Activated CD8-positive, alpha-beta memory T cell treated with anti-CD3 and anti-CD28 coated beads, Interleukin-2, amount 50 U/mL, for 48 hours (primary cell): ENCODE measurements around the gene KCNH4.
"Not testable (repeated sequence)": the region's sequence is repeated elsewhere in the genome, so short reads cannot be mapped to it uniquely, and the experiment has no call there.

Experiments
- DNase-seq: peaks from one replicate; pipeline ENCODE4 v3.0.0-alpha.2; 2020

KCNH4 gene

DNA sequence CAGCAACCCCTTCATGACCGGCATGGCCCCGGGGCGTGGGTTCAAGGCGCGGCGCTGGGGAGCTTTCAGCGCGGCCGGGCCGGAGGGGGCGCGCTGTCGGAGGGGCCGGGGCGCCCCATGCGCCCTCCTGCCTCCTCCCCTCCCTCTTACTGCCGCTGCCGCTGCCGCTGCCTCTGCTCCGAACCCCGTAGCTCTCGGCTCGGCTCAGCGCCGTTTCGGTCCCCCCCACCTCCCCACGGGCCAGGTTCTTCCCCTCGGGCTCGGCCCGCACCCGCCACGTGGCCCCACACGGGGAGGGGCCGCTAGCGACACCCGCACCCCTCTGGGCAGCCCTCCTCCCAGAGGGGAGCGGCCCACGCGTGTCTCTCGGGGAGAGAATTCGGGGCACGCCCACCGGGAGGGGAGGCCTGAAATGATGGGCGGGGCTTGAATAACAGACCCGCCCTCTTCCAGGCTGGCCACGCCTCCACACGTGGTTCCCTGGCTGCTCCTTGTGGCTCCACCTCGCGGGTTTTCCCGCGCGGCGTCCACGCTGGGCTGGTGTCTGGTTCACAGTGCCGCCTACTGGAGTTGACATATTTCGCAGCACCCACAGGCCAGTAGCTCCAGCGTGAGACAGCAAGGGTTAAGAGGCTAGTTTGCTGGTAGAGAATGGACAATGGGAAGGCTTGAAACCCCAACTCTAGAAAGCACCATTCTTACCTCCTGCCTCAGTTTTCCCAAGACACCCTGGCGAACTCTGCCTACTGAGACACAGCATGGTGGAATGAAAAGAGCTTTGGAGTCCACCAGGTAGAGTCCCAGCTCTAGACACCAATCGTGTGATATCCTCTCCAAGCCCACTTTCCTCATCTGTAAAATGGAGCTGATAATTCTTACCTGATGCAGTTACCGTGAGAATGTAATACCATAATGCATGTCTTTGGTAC is at the start of gene KCNH4:
Gene KCNH4 (minus strand): TSS at position 221 of the 929 bp plus-strand sequence. CDS start 197 bp downstream, at position 24.
- peak; percentile 94 for DNase-seq

DNA sequence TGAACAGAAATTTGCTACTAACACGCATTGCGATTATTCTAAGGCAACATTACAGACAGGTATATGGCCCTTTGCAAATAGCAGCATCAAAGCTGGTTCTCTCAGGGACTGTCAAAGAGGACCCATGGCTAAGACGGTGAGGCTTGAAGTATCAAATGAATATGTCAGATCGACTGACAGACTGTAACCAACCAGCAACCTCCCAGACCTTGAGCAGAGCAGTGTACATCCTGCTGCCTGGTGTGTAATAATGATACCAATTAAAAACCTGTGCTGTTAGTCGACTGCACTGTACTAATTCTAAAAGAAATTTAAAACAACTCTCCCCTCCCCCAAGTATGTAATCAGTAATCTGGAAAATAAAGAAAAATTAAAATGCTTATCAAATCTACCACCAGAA is 49.3 kb upstream of the KCNH4 start:
- DNase-seq, result no peak

DNA sequence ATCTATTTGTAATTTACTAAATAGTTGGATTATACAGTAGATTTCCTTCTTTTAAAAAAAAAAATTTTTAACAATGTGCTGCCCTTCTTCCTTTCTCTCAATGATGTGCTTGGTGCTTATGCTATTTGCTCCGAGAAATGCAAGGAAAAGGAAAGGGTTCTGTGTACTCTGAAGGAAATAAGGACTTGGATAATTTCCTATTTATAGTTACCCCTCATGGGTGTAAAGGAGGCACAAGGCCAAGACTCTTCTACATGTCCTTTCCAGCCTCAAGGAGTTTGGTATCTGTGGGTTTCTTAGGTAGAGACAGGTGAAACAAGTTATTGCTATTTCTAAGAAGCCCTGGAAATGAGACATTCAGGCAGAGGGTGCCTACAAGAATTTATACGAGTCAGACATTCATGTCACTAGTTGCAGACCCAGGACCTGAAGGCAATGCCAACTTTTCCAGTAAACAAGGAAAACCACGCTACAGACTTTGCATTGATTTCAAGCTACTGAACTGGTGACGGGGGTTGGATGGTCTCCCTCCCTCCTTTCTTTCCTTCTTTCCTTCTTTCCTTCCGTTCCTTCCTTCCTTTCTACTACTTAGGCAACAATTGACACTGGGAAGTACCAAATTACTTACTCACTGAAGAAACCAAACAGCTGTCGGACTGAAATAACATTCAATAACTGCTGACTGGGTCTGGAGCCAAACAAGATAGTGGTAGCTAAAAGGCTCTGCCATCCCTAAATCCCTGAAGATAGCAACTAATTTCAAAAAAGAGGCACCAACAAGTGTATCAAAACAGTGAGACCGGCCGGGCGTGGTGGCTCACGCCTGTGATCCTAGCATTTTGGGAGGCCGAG is 47.1 kb upstream of the KCNH4 start:
- DNase-seq, result no peak

DNA sequence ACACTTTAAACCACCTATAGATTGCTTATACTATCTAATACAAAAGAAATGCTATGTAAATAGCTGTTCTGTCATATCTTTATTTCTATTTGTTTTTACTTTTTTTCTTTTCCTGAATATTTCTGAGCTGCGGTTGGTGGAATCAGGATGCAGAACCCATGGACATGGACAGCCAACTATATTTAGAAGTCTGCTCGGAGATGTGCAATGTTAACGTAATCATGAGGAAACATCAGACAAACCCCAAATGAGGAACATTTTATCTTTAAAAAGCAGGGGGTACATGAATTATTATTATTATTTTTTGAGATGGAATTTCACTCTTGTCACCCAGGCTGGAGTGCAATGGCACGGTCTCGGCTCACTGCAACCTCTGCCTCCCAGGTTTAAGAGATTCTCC is 44.7 kb upstream of the KCNH4 start:
- no peak for DNase-seq

DNA sequence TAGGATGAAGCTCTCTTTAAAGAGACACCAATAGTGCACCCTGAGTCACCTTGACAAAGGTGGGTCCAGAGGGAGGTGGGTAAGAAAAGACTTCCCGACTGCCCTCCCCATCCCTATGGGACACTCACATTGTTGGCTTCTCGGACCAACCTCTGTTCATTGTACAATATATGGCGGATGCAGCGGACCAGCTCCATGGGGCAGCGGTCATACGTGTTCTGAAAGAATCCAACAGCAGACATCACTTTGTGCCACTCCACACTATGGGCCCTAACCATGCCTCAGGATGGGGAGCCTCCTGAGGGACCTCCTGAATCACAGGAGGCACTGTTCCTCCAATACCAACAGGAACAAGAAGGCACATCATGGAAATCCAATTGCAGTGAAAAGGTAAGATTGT is 43.7 kb upstream of the KCNH4 start:
- no peak for DNase-seq

DNA sequence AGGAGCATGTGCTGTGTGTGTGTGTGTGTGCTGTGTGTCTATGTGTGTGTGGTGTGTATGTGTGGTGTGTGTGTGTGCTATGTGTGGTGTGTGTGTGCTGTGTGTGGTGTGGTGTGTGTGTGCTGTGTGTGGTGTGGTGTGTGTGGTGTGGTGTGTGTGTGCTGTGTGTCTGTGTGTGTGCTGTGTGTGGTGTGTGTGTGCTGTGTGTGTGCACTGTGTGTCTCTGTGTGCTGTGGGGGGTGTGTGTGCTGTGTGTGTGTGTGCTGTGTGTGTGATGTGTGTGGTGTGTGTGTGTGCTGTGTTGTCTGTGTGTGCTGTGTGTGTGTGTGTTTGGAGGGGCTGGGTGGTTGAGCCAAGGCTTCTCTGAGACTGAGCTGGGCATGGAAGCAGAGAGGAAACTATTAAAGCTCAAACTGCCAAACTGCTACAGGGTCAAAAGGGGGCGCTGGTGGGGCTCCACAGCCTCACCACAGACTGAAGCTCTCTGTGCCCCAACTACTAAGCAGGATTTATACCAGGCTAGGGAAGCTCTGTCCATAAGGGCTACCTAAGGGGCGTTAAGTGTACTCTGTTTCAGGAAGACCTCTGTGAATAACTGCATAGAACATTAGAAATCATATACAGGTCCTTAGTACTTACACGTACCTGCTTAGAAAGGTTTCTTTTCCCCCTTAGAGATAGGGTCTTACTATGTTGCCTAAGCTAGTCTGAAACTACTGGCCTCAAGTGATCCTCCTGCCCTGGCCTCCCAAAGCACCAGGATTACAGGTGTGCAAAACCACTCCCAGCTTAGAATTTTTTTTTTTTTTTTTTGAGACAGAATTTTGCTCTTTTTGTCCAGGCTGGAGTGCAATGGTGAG is 41.2 kb upstream of the KCNH4 start:
- peak; percentile 67 for DNase-seq

DNA sequence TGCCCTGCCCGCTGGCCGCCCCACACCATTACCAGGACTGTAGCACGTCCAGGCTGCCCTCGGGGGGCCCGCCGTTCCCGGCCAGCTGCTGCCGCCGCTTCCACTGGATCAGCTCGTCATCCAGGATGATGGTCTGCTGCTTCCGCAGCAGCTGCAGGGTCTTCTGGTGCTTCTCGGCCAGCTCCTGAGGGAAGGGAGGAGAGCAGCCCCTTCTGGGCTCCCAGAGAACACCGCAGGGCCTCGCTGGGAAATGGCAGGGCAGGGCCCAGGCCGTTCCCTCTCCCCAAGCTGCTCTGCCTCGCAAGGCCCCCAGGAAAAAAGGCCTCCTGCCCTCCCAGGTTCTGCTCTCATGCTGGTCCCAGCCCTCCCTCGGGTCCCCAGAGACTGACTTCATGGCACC is 38.3 kb upstream of the KCNH4 start:
- DNase-seq, result not testable (repeated sequence)

DNA sequence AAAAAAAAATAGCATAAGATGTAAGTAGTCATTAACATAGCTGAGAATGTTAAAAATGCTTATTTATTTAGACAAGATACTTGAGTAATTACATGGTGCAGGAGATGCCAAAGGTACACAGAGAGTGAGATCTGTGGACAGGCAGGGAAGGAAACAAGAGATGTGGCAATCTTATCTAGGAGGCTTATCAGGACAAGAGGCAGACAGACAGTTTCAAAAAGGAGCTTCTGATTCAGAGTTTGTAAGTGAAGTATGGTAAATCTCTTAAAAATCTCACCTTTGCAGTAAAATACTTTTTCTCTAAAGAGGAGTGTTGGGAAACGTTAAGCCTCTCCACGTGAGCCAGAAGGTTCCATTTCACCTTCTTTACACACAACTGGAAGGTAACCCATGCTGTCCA is 33.2 kb upstream of the KCNH4 start:
- no peak for DNase-seq

DNA sequence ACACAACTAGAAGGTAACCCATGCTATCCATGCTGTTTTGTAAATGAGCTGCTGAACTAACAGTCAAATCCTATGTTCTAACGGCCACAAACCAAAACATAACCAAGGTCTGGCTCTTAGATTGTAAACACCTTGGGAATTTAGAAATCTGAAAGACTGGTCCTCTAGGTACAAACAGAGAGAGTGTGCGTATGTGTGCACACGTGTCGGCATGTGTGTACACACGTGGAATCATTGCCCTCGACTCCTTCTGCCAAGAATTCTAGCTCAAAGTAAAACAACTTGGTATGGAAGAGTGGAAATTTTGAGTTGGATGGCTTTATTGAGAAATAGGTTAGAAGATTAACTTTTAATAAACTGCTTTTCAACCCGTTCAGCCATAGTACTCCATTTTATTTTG is 31.4 kb upstream of the KCNH4 start:
- DNase-seq, result no peak

DNA sequence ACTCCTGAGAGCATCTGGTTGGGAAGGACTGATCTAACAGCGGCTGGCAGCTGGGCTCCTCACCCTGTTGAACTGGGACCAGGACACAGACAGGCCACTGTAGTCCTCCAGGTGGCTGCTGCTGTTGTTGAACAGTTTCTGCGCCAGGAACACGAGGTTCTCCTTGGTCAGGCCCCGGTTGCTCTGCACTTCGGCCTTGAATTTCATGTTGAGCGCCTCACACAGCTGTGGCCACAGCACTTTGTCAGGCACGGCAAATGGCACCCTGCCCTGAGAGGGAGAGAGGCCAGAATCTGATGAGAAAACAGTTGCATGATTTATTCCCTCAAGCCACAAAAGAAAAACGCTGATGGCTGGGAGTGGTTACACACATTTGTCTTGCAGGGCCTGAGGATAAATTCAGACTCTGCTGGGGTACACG is 31.0 kb upstream of the KCNH4 start:
- DNase-seq, result not testable (repeated sequence)

DNA sequence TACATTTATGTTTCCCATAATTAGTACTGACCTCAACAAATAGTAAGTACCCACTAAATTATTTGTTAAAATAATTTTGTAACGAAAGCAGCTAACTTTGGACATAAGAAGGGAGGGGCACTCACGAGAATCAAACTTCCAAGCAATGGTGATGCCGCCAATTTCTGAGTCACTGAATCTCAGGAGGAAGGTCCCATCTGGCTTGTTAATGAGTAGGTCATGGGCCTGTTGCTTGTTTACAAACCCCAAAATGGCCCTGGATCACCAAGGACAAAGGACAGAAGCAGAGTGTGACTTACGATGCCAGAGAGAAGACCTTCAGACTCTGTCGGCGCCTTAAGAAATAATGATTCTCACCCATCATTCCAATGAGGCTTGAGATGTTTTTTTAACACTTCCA is 29.1 kb upstream of the KCNH4 start:
- DNase-seq, result no peak

DNA sequence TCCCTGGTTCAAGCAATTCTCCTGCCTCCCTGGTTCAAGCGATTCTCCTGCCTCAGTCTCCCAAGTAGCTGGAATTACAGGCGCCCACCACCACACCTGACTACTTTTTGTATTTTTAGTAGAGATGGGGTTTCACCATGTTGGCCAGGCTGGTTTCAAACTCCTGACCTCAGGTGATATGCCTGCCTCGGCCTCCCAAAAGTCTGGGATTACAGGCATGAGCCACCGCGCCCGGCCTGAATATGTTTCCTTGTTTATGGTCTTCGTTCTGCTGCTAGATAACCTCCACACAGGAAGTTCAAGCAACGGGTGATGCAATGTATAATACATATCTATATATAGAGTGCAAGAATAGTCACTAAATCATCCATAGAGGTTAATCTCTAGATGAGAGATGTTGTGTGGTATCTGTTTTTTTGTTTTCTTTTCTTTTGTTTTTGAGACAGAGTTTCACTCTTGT is 25.2 kb upstream of the KCNH4 start:
- DNase-seq, result not testable (repeated sequence)

DNA sequence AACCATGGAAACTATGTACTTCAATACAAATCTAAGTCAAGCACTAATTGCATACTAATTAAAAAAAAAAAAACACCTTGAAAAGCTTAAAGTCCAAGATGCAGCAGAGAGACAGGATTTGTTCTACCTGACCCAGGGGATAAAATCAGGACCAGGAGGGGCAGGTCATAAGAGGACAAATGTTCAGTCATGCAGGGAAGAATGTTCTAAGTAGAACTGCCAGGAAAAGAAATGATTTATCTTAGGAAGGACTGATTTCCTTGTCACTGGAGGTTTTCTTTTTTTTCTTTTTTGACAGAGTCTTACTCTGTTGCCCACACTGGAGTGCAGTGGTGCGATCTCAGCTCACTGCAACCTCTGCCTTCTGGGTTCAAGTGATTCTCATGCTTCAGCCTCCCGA is 22.4 kb upstream of the KCNH4 start:
- DNase-seq, result no peak

DNA sequence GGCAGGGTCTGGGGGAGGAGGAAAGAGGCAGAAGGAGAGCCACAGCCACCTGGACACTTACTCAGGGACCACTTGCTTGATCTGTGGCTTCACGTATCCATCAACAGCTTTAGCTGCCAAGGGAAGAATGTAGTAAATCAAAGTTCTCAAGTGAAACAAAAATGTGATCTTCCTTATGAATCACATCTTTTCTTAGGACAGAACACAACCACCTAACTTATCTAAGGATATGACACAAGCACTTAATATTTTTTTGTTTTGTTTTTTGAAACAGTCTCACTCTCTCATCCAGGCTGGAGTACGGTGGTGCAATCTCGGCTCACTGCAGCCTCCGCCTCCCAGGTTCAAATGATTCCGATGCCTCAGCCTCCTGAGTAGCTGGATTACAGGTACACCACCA is 21.8 kb upstream of the KCNH4 start:
- DNase-seq, result no peak

DNA sequence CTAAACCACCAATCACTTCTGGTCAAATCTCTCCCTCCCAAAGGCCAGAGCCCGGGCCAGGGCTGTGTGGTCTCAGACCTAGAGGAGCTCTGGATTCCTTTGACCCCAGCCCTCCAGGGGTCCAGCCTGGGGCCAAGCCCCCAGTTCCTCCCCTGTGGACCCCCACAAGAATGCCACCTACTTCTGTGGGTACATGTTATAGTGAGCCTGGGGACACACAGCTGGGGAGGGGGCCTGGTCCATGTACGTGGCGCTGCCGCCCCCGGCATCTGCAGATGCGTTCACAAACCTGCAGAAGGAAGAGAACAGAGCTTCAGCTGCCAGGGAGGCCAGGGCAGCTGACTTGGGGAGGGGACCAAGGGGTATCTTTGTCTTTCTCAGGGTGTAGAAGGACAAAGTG is 21.2 kb upstream of the KCNH4 start:
- DNase-seq, result no peak

DNA sequence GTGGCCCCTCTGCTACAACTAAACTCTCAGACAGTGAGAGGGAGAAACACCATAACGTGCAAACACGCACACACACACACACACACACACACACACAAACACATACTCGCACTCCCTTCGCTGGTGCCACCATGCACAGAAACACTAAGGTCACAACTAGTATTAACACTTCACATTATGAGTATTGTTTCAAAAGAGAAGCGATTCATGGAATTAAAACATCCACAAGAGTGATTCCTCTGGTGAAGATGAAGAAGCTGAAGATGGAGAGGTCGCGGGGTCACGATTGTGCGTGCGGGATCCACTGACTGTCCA is 20.5 kb upstream of the KCNH4 start:
- no peak for DNase-seq

DNA sequence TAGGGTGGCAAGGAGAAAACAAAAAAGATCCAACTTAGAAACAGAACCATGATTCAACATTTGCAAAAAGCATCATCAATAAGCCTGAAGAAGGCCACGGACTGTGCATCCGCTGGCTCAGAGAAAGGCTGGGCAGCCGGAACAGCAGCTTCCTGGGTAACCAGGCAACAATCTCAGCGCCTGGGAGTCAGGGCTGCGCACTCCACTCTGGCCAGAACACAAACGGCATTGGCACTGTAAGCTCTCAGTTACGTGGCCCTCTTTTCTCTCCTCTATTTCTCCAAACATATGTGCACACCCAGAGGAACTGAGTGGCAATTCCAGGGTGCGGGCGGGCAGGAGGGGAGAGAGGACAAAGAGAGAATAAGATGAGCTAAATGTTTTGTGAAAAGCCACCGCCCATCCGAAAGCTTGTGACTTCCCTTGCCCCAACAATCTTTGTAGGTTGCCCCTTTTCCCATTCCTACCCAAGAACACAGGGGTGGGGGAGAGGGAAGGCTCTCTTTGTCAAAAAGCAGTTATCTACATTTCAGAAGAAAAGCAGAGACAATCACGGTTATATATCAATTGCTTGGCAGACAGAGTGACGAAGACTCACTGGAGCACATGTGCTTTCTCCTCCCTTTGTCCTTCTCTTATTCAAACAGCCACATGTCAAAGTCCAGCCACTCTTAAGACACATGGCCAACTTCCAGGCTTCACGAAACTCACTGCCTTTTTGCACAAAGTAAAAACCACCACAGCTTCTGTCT is 19.9 kb upstream of the KCNH4 start:
- no peak for DNase-seq

DNA sequence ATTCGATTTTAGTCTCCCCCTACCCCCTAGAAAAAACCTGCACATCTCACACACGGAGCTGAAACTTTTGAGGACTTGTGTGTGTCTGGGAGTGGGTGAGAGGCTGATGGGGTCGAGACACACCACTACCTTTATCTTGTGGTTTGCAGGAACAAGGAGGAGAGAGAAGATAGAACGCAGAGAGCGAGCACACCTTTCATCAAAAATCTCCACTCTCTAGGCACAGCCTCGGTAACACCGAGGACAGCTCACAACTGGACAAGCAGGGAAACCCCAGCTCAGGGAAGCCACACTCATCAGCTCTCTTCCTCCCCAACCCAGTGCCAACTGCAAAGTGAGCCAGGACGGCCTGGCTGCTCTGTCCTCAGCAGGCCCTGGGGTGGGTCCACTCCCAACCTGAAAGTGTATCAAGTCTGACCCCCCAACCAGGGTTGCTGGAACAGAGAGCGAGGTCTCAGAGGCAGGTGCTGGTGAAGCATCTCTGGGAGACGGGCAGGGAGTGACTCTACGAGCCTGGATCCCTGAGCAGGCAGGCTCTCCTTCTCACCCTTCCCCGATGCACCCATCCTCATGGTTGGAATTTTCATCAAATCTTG is 18.6 kb upstream of the KCNH4 start:
- no peak for DNase-seq

DNA sequence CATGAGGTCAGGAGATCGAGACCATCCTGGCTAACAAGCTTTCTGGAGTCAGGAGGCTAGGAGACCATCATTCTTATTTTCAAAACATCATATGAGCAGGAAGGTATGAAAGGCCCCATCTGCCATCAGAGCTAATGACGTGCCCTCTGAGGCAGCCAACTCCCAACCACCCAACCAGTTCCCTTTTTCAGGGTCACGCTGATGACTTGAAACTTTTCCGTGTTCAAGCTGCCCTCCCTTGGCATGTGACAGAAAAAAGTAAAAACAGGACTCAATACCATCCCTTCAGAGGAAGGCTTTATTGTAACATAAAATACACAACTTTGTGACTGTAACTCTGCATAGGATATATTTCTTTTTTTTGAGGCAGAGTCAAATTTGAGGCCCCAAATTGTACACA is 18.0 kb upstream of the KCNH4 start:
- DNase-seq, result no peak

DNA sequence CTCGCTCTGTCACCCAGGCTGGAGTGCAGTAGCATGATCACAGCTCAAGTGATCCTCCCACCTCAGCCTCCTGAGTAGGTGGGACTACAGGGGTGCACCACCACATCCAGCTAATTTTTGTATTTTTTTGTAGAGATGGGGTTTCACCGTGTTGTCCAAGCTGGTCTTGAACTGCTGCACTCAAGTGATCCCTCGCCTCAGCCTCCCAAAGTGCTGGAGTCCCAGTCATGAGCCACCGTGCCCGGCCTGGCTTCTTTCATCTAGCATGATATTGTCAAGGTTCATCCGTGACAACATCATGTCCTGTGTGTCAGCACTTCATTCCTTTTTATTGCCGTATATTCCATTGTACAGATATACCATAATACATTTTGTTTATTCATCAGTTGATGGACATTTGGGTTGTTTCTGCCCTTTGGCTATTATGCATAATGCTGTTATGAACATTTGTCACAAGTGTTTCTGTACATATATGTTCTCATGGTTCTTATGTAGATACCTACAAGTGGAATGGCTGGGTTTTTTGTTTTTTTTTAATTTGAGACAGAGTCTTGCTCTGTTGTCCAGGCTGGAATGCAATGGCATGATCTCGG is 16.7 kb upstream of the KCNH4 start:
- no peak for DNase-seq
